HCT116 (cell line): ENCODE measurements around the gene KCNA2. TPM values are rescaled to one million over a fixed set of nuclear protein-coding genes. Genes with fewer than 3 reads are reported as not detected.

Experiments used
- ATAC-seq: fragments of 200-7000 bp; cut with Tn5 transposase; 2 replicates; pipeline ENCODE4 v1.9.1; 2020; ENCODE audit warnings: mild to moderate bottlenecking, moderate library complexity
- BruUV-seq: library from RNA; stranded (reverse); fragments of 400-500 nt; replicated peaks from 2 replicates; lab custom pipeline; 2021; lab: Mats Ljungman, UMichigan
- CTCF ChIA-PET: fragments of 300-600 bp; sonication (Branson Sonifier 250); formaldehyde crosslinking; loops from one replicate; lab custom pipeline; 2021; ENCODE audit warnings: antibody characterized with exemption; lab: Charles Lee
- POLR2A ChIA-PET: fragments of 300-600, 350-600 bp; sonication (Branson Sonifier 250); formaldehyde crosslinking; loops from one replicate; lab custom pipeline; 2021; ENCODE audit warnings: antibody characterized with exemption; lab: Charles Lee
- RAD21 ChIA-PET, 2 experiments: fragments of 300-600 bp; sonication (Branson Sonifier 250); formaldehyde crosslinking; loops; one replicate each; lab custom pipeline; 2023; ENCODE audit warnings: low total read pairs in 2 of 2; ENCODE audit not compliant: uncharacterized antibody in 2 of 2, unreplicated experiment in 2 of 2, low non-redundant PET in 1 of 2; lab: Charles Lee
- DNase-seq: peaks from one replicate; pipeline ENCODE4 v3.0.0-alpha.2; 2010; ENCODE audit warnings: low read depth, low spot score
- H2AFZ ChIP-seq: fragments of 200-600 bp; shearing (Covaris generic), sonication (generic); 2 replicates; pipeline ENCODE4 v1.6.1; 2017; ENCODE audit warnings: low read depth, mixed run types, mixed read lengths, antibody characterized with exemption, low read length; ENCODE audit not compliant: poor library complexity, severe bottlenecking
- H3K27ac ChIP-seq: 2 replicates; pipeline ENCODE4 v1.5.1; 2012; ENCODE audit warnings: low read depth, low read length
- H3K27me3 ChIP-seq: fragments of 200-600 bp; sonication (generic); 2 replicates; pipeline ENCODE4 v1.6.1; 2016; ENCODE audit warnings: mixed run types, low read length, mixed read lengths; ENCODE audit not compliant: insufficient read depth
- H3K36me3 ChIP-seq, 2 experiments: fragments of 200-500 bp in 1 of 2; fragments of 200-600 bp in 1 of 2; sonication (Bioruptor generic) in 1 of 2; sonication (generic) in 1 of 2; 2 replicates each; pipeline versions ENCODE4 v1.5.1 to v1.6.1; 2014 to 2016; ENCODE audit warnings: low read length in 2 of 2, inconsistent platforms in 1 of 2, mixed read lengths in 1 of 2, mixed run types in 1 of 2; ENCODE audit not compliant: insufficient read depth in 2 of 2, control insufficient read depth in 1 of 2
- H3K4me1 ChIP-seq, 2 experiments: fragments of 200-600 bp in 1 of 2; sonication (generic) in 1 of 2; 2 replicates each; pipeline versions ENCODE4 v1.5.1 to v1.6.1; 2012 to 2017; ENCODE audit warnings: low read length in 2 of 2, inconsistent platforms in 1 of 2, mild to moderate bottlenecking in 1 of 2, mixed read lengths in 1 of 2, mixed run types in 1 of 2, moderate library complexity in 1 of 2; ENCODE audit not compliant: insufficient read depth in 2 of 2, control insufficient read depth in 1 of 2
- H3K4me2 ChIP-seq: fragments of 200-600 bp; sonication (generic); 2 replicates; pipeline ENCODE4 v1.6.1; 2017; ENCODE audit warnings: mixed run types, low read length, mixed read lengths
- H3K4me3 ChIP-seq, 2 experiments: fragments of 200-600 bp in 1 of 2; sonication (generic) in 1 of 2; replicated peaks in 1 of 2; 2 replicates each; pipeline ENCODE4 v1.5.1; 2011 to 2016; ENCODE audit warnings: low read length in 2 of 2, control low read depth in 1 of 2, low read depth in 1 of 2, mild to moderate bottlenecking in 1 of 2, mixed read lengths in 1 of 2, mixed run types in 1 of 2
- H3K79me2 ChIP-seq: fragments of 200-600 bp; sonication (generic); 2 replicates; pipeline ENCODE4 v1.6.1; 2017; ENCODE audit warnings: mild to moderate bottlenecking, mixed run types, low read length, moderate library complexity, mixed read lengths; ENCODE audit not compliant: insufficient read depth
- H3K9ac ChIP-seq: fragments of 200-600 bp; sonication (generic); 2 replicates; pipeline ENCODE4 v1.6.1; 2016; ENCODE audit warnings: low read length, mixed read lengths
- H3K9me2 ChIP-seq: fragments of 200-600 bp; sonication (generic), shearing (Covaris generic); 2 replicates; pipeline ENCODE4 v1.6.1; 2017; ENCODE audit warnings: mixed run types, mild to moderate bottlenecking, moderate library complexity; ENCODE audit not compliant: insufficient read depth
- H3K9me3 ChIP-seq, 2 experiments: fragments of 200-500 bp in 1 of 2; fragments of 200-600 bp in 1 of 2; sonication (Bioruptor generic) in 1 of 2; sonication (generic) in 1 of 2; 2 replicates each; pipeline ENCODE4 v1.6.1; 2014 to 2017; ENCODE audit warnings: low read length in 2 of 2, mixed read lengths in 2 of 2, inconsistent platforms in 1 of 2, low read depth in 1 of 2, mild to moderate bottlenecking in 1 of 2, mixed run types in 1 of 2, moderate library complexity in 1 of 2; ENCODE audit not compliant: control insufficient read depth in 1 of 2, insufficient read depth in 1 of 2
- H4K20me1 ChIP-seq: fragments of 200-600 bp; sonication (generic), shearing (Covaris generic); 2 replicates; pipeline ENCODE4 v1.6.1; 2017; ENCODE audit warnings: mixed run types, mild to moderate bottlenecking, moderate library complexity; ENCODE audit not compliant: insufficient read depth
- CBX3 ChIP-seq: IDR thresholded peaks from 2 replicates; pipeline ENCODE4 v1.6.1; 2012; ENCODE audit warnings: low read depth
- CEBPB ChIP-seq: IDR thresholded peaks from 2 replicates; pipeline ENCODE4 v1.6.1; 2012; ENCODE audit warnings: low read depth
- EZH2 ChIP-seq: fragments of 200-600 bp; sonication (generic); IDR thresholded peaks from 2 replicates; pipeline ENCODE4 v1.6.1; 2017; ENCODE audit warnings: antibody characterized with exemption, mixed run types
- EZH2phosphoT487 ChIP-seq: fragments of 200-600 bp; IDR thresholded peaks from 2 replicates; pipeline ENCODE4 v1.6.1; 2018; ENCODE audit warnings: antibody characterized with exemption, borderline replicate concordance
- FOSL1 ChIP-seq: IDR thresholded peaks from 2 replicates; pipeline ENCODE4 v1.6.1; 2012; ENCODE audit warnings: low read depth
- JUND ChIP-seq: IDR thresholded peaks from 2 replicates; pipeline ENCODE4 v1.6.1; 2012
- SIN3A ChIP-seq: IDR thresholded peaks from 2 replicates; pipeline ENCODE4 v1.6.1; 2012; ENCODE audit warnings: low read depth
- SP1 ChIP-seq: IDR thresholded peaks from 2 replicates; pipeline ENCODE4 v1.6.1; 2012; ENCODE audit warnings: low read depth
- SRF ChIP-seq: IDR thresholded peaks from 2 replicates; pipeline ENCODE4 v1.6.1; 2012; ENCODE audit warnings: low read depth
- YY1 ChIP-seq: IDR thresholded peaks from 2 replicates; pipeline ENCODE4 v1.6.1; 2011; ENCODE audit warnings: low read length, low read depth, moderate library complexity, mild to moderate bottlenecking; ENCODE audit not compliant: insufficient replicate concordance; ENCODE audit errors: extremely low read depth
- ZNF274 ChIP-seq: fragments of 200-500 bp; sonication (Bioruptor generic); IDR thresholded peaks from 2 replicates; pipeline ENCODE4 v1.6.1; 2014; ENCODE audit warnings: mild to moderate bottlenecking, low read depth, low read length, inconsistent platforms
- intact Hi-C: fragments of 100-400 bp; cut with micrococcal nuclease; formaldehyde crosslinking; loops from 2 replicates; pipeline ENCODE4 v1.10.0; 2022
- total RNA-seq: library from RNA; stranded (reverse); gene quantifications from one replicate; pipeline ENCODE4 v1.2.1, GENCODE V29; 2021; ENCODE audit not compliant: unreplicated experiment
- TF ChIP-seq, protein P1 (sequence below): IDR thresholded peaks from 2 replicates; pipeline ENCODE4 v1.6.1; 2011; ENCODE audit warnings: mild to moderate bottlenecking, low read length, moderate library complexity; ENCODE audit not compliant: insufficient replicate concordance; ENCODE audit errors: extremely low read depth

The KCNA2 gene
- total RNA-seq, 1 experiment from 2014 or later = not detected

GRCh38 chr1:110593902-110594301, 12.3 kb downstream of the KCNA2 start:
- ATAC-seq (no peak), DNase-seq (no peak)
- Histone ChIP-seq H3K4me2 (no peak overlapping the region), H3K4me3 (no peak overlapping the region), H3K9ac (no peak overlapping the region), H3K79me2 (no peaks in the 10 kb centered on the region), H2AFZ (no peak overlapping the region), H3K27ac (no peak overlapping the region), H4K20me1 (no peaks in the 10 kb centered on the region), H3K9me3 (no peaks in the 10 kb centered on the region), H3K4me1 (no peaks in the 10 kb centered on the region), H3K9me2 (no peaks in the 10 kb centered on the region), H3K36me3 (no peaks in the 10 kb centered on the region), H3K27me3 (peaks cover 68% of the 10 kb centered on the region)
- CTCF ChIA-PET = interaction anchor here (1.1 kb wide), 1 partner anchor 25 kb away, joined by 3 read pairs; no protein-coding TSS in a partner anchor
- RAD21 ChIA-PET = no interaction called here
- no peak for TF ChIP-seq CEBPB
- no peak for TF ChIP-seq SIN3A
- TF ChIP-seq YY1 = no peak
- intact Hi-C loops = no loop called here
- no TSS peak for BruUV-seq
- POLR2A ChIA-PET = no interaction called here

- no peak overlapping the region for H3K9ac ChIP-seq
- DNase-seq (no peak), ATAC-seq (no peak)
- no peaks in the 10 kb centered on the region for H3K4me1 ChIP-seq
- no peaks in the 10 kb centered on the region for H4K20me1 ChIP-seq
- H2AFZ ChIP-seq = no peak overlapping the region
- BruUV-seq = no TSS peak
- ChIA-PET RAD21 (no interaction called here), POLR2A (no interaction called here), CTCF (no interaction called here)
- H3K36me3 ChIP-seq = no peaks in the 10 kb centered on the region
- intact Hi-C loops = no loop called here
- no peaks in the 10 kb centered on the region for H3K79me2 ChIP-seq
- peaks cover 70% of the 10 kb centered on the region for H3K27me3 ChIP-seq
- no peak overlapping the region for H3K4me2 ChIP-seq
- TF ChIP-seq JUND (no peak), EZH2phosphoT487 (no peak), YY1 (no peak), CBX3 (no peak), EZH2 (no peak), FOSL1 (no peak), ZNF274 (no peak), SP1 (no peak), SRF (no peak)
- TF ChIP-seq, protein P1, sequence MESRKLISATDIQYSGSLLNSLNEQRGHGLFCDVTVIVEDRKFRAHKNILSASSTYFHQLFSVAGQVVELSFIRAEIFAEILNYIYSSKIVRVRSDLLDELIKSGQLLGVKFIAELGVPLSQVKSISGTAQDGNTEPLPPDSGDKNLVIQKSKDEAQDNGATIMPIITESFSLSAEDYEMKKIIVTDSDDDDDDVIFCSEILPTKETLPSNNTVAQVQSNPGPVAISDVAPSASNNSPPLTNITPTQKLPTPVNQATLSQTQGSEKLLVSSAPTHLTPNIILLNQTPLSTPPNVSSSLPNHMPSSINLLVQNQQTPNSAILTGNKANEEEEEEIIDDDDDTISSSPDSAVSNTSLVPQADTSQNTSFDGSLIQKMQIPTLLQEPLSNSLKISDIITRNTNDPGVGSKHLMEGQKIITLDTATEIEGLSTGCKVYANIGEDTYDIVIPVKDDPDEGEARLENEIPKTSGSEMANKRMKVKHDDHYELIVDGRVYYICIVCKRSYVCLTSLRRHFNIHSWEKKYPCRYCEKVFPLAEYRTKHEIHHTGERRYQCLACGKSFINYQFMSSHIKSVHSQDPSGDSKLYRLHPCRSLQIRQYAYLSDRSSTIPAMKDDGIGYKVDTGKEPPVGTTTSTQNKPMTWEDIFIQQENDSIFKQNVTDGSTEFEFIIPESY = no peak
- no peaks in the 10 kb centered on the region for H3K9me2 ChIP-seq
- no peak overlapping the region for H3K27ac ChIP-seq
- no peaks in the 10 kb centered on the region for H3K9me3 ChIP-seq
- H3K4me3 ChIP-seq = no peak overlapping the region
These were observed 14.2 kb downstream of the KCNA2 start for GRCh38 chr1:110591956-110592355.
